GM18907 (cell line): ENCODE results near the gene EPS8.

Experiments used
- ATAC-seq: cut with Tn5 transposase; IDR thresholded peaks from one replicate; pipeline ENCODE4 v1.9.1; 2021; ENCODE audit warnings: mild to moderate bottlenecking, moderate library complexity; ENCODE audit not compliant: unreplicated experiment

Gene EPS8

DNA sequence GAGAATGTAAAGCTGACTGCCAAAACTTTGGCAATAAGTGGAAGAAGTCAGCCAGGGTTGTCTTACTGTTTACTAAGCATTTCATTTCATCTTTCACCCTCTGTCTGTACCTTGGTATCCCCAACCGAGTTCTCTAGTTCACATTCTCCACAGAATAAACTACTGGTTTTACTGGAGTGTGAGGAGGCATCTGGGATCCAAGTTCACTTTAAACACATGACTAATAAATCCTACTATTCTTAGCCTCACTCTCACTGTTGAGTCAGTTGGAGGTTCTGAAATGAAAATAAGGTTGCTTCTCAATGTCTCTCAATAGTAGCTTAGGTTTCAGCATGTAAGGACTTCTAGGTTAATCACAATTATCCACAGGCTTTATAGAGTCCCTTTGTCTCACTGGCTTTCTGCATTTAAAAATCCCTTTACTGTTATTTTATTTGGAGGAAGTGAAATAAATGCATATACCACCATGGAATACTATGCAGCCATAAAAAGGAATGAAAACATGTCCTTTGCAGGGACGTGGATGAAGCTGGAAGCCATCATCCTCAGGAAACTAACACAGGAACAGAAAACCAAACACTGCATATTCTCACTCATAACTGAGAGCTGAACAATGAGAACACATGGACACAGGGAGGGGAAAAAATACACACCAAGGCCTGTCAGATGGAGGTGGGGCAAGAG lies 95.8 kb downstream of the EPS8 start:
- ATAC-seq, result no peak

DNA sequence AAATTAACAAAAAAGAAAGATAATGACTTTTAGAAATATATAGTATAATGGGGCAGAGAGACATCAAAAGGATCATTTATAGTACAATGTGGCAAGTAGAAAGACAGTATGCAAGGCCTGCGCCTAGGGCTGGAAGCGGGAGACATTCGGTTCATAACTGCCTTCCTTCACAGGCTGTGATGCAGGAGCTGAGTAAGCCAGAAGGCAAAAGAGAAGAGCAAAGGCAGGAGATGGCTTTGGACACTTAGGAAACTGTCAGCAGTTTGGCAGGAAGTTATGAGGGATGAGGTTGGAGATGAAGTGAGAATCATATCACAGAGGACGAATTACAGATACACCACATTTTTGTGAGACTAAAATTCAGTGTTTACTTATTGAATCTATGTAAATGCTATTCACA lies 97.8 kb downstream of the EPS8 start:
- no peak for ATAC-seq

DNA sequence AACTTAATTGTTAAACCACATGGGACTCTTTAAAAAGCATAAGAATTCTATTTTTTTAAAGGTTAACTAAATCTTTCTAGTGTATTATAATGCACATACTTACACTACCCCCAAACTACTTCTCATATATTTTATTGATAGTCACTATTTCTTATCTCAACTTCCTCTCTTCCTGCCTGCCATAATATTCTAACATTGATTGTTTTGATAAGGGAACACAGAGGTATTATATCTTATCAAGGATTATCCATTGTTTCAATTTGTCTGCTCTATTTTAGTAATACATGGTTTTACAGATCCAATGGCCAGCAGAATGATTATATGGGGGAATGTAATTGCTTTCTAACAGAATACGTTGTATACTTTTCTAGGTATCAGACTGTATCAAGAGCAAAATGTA lies 98.9 kb downstream of the EPS8 start:
- no peak for ATAC-seq

DNA sequence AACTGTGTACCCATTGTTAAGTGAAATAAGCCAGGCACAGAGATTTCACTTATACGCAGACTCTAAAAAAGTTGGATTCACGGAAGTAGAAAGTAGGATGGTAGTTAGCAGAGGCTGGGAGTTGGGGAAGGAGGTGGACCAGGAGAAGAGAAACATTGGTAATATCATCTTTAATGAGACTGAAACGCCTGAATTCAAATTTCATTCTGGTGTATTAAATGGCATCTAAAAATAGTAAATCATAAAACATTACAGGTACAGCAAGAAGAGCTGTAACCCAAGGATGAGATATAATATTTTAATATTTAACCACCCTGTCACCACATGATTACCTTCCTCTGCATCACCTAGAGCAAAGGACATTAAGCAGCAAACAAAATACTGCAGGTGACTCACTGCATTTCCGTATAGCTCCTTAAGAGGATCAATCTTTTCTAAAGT lies 99.4 kb downstream of the EPS8 start:
- ATAC-seq, result no peak

GRCh38 chr12:15688838-15689625 lies 100.2 kb downstream of the EPS8 start:
- no peak for ATAC-seq

DNA sequence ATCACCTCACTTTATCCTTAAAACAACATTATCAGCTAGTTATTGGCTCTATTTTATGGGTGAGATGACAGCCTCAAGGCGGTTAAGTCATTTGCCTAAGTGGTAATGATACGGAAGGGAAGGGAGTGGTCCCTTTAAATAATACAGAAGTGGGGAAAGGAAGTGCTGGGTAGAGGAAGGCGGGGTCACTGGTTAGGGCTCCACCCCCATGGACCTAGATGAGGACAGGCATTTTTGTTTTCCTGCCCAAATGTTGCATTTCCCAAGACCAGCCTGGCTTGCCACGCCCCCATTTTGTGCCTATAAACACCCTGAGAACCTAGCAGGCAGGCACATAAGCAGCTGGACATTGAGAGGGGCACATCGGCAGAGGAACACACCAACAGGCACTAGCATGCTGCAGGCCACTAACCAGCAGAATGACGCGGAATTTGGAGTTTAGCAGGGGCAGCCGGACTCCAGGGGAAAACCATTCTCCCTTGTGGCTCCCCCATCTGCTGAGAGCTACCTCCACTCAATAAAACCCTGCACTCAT lies 100.9 kb downstream of the EPS8 start:
- ATAC-seq, result peak; percentile 43

DNA sequence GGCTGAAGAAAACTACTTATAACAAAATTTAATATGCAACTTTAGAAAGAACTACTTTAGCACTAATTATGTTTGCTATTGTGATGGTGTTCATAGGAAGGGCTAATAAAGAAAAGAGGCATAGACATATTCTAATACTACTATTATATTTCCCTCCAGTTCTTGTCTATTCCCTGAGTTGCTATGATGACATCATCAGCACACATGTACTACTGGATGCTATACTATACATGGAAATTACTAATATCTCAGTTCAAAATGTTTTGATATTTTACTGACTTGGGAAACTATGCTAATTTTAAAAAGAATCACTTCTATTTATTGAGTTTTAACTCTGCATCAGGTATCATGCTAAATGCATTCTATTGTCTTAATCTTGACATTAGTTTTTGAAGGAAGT lies 101.6 kb downstream of the EPS8 start:
- ATAC-seq, result no peak

- no peak for ATAC-seq
Measured at GRCh38 chr12:15684896-15685658, 104.1 kb downstream of the EPS8 start.

DNA sequence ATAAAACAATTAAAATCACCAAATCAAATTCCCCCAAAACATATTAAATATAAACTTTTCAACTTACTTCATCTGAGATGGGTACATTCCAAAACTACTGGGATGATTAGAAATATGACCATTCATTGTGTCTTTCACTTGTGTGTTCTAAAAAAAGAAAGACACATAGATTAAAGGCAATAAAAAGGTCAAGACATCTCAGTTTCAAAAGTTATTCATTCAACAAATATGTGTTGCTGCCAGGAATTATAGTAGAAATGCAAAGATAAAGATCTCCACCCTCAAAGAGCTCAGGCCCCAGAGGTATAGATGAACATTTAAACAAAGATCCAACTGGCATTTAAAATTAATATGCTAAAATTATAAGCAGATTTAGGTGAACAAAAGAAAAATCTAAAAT lies 106.4 kb downstream of the EPS8 start:
- no peak for ATAC-seq

DNA sequence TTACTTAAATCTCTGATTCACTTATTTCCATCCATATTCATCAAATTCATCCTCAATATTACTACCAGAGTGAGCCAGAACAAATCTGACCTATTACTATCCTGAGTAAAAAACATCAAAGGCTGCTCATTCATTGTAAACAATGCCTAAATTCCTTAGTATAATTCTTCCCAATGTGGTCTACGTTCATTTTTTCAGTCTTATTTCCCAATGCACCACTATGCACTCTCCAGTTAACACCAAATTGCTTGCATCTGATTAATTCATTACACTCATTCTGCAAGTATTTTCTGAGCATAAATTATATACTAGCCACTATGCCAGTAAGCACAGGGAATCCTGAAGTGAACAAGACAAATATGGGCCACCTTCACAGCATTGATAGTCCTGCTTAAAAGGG lies 110.0 kb downstream of the EPS8 start:
- ATAC-seq, result no peak

GRCh38 chr12:15677726-15678201 lies 111.4 kb downstream of the EPS8 start:
- ATAC-seq, result no peak

DNA sequence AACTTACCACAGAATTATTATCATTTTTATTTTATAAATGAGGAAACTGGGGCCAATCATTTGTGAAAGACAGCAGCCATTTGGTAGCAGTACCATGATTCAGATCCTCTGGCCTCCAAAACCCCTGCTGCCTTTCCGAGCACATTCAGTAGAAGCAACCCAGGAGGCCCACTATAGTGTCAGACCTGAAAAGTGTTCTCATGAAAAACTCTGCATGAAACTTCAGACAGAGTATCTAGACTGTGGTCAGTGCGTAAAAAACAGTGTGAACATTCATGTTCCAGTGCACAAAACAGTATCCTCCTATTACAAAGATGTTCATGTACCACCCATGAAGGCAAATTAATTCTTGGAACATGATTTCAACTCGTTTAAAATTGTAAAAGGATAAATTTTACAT lies 112.0 kb downstream of the EPS8 start:
- no peak for ATAC-seq

- no peak for ATAC-seq
Measured at GRCh38 chr12:15672671-15673270, 116.4 kb downstream of the EPS8 start.

GRCh38 chr12:15670756-15671155 lies 118.4 kb downstream of the EPS8 start:
- no peak for ATAC-seq

GRCh38 chr12:15669256-15669948 lies 119.8 kb downstream of the EPS8 start:
- ATAC-seq, result no peak

GRCh38 chr12:15664491-15664890 lies 124.7 kb downstream of the EPS8 start:
- no peak for ATAC-seq

DNA sequence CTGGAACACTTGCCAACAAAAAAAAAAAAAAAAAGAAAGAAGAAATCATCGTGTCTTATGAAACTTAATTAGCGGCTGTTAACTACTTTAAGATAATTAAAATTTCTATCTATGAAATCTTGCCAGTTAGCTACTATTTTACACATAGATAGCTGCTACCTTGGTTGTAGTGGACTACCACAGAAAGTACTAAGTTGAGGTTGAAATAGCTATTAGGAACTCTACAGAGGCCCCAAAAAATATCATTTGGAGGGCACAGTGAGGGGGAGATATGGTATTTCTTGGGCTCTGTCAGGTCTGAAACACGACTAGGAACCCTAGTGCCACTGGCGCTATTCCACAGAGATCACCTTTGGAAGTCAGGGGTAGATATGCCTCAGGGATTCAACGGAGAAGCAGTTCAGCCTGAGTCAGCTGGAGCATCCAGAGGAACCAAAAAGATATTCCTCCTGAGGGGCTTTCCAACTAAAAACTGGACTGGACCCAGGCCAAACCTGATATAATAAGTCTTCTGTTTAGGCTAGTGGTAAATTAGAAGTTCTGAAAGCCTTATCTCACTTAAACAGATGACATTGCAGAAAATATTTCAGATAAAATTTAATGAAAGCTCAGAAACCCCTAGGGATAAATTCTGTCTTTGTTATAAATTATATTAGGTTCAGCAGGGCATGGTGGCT lies 126.1 kb downstream of the EPS8 start:
- no peak for ATAC-seq

DNA sequence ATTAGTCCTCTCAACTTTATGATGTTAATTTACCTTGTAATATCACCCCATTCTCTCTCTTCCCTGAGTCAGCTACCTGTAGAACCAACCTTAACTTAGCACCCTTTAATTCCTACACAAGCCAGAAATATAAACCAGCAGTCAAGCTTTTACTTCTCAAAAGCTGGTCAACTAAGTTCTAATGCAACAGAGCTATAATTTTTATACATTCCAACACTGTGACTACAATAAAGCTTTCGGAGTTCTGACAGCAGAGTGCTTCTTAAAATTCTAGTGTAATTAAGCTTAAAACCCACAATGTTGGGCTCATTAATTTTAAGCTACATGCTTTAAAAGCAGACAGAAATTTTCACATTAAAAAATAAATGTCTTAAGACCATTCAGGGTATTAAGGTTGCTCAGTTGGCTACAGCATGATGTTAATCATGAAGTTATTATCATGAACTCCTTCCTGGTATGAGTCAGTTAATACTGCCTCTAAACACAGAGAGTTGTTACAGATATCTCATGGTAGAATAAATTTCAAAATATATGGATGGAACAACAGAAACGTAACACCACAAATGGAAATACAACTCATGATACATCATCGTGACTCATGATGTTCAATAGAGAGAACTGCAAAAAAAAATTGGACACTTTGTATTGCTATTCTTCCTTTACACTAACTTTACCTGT lies 126.7 kb downstream of the EPS8 start:
- ATAC-seq, result no peak

DNA sequence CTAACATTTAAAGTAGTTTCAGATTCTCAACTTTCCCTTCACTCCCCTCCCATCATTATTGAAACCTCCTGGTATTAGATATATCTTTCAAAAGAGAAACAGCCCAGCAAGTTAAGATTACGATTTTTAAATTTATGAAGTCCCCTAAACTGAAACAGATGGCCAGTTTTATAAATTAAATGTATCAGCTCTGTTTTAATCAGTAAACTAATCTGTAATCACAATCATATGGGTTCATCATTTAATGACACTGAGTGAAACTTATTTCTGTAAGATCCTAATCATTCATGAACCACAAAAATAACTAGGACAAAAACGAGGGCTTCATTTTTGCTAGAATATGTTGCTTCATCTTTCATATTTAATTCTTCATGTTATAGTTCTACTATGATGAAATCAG lies 137.8 kb downstream of the EPS8 start:
- ATAC-seq, result no peak
